DND-41 (cell line): Measurements from ENCODE around the gene LY86.

Experiments
- EZH2 ChIP-seq: IDR thresholded peaks from 3 replicates; pipeline ENCODE4 v1.6.1; 2012; ENCODE audit warnings: borderline replicate concordance, low read depth, mild to moderate bottlenecking, moderate library complexity, low read length, inconsistent platforms; ENCODE audit not compliant: severe bottlenecking
- TF ChIP-seq, protein P1 (sequence below): IDR thresholded peaks from 2 replicates; pipeline ENCODE4 v1.5.1; 2012; ENCODE audit warnings: borderline replicate concordance, low read length, moderate library complexity, mild to moderate bottlenecking; ENCODE audit not compliant: poor library complexity, severe bottlenecking; ENCODE audit errors: extremely low read depth

DNA sequence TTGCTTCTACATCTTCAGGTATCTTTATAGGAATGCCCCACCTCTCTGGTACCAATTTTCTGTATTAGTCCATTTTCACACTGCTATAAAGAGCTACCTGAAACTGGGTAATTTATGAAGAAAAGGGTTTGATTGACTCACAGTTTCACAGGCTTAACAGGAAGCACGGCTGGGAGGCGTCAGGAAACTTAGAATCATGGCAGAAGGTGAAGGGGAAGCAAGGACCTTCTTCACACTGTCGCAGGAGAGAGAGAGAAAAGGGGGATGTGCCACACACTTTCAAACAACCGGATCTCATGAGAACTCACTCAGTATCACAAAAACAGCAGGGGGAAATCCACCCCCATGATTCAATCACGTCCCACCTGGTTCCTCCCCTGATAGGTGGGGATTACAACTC lies 24.4 kb upstream of the LY86 start:
- TF ChIP-seq, protein P1, sequence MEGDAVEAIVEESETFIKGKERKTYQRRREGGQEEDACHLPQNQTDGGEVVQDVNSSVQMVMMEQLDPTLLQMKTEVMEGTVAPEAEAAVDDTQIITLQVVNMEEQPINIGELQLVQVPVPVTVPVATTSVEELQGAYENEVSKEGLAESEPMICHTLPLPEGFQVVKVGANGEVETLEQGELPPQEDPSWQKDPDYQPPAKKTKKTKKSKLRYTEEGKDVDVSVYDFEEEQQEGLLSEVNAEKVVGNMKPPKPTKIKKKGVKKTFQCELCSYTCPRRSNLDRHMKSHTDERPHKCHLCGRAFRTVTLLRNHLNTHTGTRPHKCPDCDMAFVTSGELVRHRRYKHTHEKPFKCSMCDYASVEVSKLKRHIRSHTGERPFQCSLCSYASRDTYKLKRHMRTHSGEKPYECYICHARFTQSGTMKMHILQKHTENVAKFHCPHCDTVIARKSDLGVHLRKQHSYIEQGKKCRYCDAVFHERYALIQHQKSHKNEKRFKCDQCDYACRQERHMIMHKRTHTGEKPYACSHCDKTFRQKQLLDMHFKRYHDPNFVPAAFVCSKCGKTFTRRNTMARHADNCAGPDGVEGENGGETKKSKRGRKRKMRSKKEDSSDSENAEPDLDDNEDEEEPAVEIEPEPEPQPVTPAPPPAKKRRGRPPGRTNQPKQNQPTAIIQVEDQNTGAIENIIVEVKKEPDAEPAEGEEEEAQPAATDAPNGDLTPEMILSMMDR = no peak
- no peak for TF ChIP-seq EZH2
